ENCODE measurements around the gene MRGPRX3.
"Not testable (repeated sequence)": the region's sequence is repeated elsewhere in the genome, so short reads cannot be mapped to it uniquely, and the experiment has no call there.

MRGPRX3 gene

GRCh38 chr11:18132341-18132740 is at the start of gene MRGPRX3:
MRGPRX3 (plus strand) TSS chr11:18132571; CDS start chr11:18137203, 4,632 bp downstream.
- Mint-ChIP-seq H3K27ac (no peak within 1 kb of the TSS), H3K36me3 (no peaks in the 10 kb centered on the region), H3K9me3 (peaks cover 0 to 1% of the 10 kb centered on the region in 2 donors), H3K27me3 (peaks cover 40 to 72% of the 10 kb centered on the region in 2 donors), H3K4me1 (no peaks in the 10 kb centered on the region), H3K4me3 (no peak within 1 kb of the TSS)
- DNase-seq (no peak), ATAC-seq (replicated peaks) (no peak)

DNA sequence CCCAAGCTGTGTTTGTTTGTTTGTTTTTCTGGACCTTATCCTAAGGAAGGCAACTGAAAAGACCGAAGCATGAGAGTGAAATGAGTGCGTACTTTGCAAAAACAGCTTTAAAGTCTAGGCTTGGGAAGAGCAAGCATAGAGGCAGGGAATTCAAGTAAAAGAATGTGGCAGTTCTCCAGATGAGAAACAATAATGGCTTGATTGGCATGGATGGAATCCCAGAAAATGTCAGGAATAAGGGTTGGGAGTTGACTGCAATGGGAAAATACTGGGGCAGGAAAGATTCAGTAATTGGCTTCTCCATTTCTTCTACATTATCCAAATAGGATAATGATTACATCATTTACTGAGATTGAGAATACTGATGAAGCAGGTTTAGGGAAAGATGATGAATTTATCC is 44.0 kb upstream of the MRGPRX3 start:
- no peak for DNase-seq
- no peaks in the 10 kb centered on the region for H3K27me3 Mint-ChIP-seq
- H3K4me3 Mint-ChIP-seq: no peak overlapping the region
- H3K9me3 Mint-ChIP-seq: no peaks in the 10 kb centered on the region
- no peak for ATAC-seq (replicated peaks)
- no peaks in the 10 kb centered on the region for H3K4me1 Mint-ChIP-seq
- H3K36me3 Mint-ChIP-seq: peaks cover 33 to 51% of the 10 kb centered on the region in 2 donors
- H3K27ac Mint-ChIP-seq: no peak overlapping the region

DNA sequence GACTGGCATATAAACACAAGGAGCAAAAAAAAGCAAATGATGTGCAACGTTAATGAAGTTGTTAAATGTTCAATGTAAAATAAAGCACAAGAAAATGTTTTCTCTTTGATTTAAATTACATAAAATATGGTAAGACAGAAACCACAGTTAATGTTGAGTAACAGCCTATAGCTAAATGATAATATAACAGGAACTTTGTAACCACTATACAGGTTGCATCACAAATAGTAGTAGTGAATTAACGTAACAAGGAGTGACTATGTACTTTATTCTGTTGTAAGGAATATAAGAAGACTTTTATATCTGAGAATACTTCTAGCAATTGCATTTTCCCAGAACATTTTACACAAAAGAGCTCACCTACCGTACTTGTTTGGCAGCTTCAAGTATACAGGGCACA is 43.4 kb upstream of the MRGPRX3 start:
- Mint-ChIP-seq H3K27ac (no peak overlapping the region), H3K4me1 (no peaks in the 10 kb centered on the region), H3K9me3 (no peaks in the 10 kb centered on the region), H3K27me3 (no peaks in the 10 kb centered on the region), H3K36me3 (peaks cover 36 to 48% of the 10 kb centered on the region in 2 donors), H3K4me3 (no peak overlapping the region)
- no peak for DNase-seq
- no peak for ATAC-seq (replicated peaks)

DNA sequence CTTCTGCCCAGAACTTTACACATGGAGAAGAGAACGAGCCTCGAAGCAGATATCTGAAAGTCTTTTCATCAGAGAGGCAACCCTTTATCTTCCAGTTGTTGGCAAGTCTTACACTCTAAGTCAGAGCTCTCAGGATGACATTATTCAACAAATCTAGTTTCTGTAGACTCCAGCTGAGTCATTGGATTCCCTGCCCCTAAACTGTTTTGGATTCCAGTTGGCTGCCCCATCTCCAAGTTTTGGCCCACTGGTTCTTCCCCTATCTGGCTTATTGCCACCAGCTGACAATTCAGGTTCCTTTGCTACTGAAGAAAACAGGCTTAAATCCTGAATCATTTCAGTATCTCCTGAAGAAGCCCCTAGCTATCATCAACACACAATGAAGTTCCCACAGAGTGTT is 40.6 kb upstream of the MRGPRX3 start:
- Mint-ChIP-seq H3K4me3 (no peak overlapping the region), H3K36me3 (peaks cover 40 to 53% of the 10 kb centered on the region in 2 donors), H3K4me1 (peaks cover 0 to 2% of the 10 kb centered on the region in 2 donors), H3K9me3 (no peaks in the 10 kb centered on the region), H3K27me3 (no peaks in the 10 kb centered on the region), H3K27ac (no peak overlapping the region)
- DNase-seq: no peak
- ATAC-seq (replicated peaks): no peak

DNA sequence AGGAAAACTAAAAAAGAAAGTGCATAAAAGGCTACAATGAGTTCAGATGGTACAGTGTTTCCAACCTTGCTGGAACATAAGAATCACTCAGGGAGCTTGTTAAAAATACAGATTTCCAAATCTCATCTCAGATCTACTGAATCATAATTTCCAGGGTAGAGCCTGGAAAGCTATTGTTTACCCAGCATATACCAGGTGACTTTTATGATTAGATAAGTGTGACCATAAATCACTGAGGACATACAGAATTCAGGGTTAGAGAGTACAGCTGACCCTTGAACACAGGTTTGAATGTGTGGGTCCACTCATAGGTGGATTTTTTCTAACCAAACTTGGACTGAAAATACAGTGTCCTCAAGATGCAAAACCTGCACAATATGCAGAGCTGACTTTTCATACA is 38.4 kb upstream of the MRGPRX3 start:
- DNase-seq (no peak), ATAC-seq (replicated peaks) (no peak)
- peaks cover under 1 to 4% of the 10 kb centered on the region in 2 donors for H3K4me1 Mint-ChIP-seq
- H3K27me3 Mint-ChIP-seq: no peaks in the 10 kb centered on the region
- H3K27ac Mint-ChIP-seq: no peak overlapping the region
- H3K9me3 Mint-ChIP-seq: no peaks in the 10 kb centered on the region
- no peak overlapping the region for H3K4me3 Mint-ChIP-seq
- peaks cover 34 to 49% of the 10 kb centered on the region in 2 donors for H3K36me3 Mint-ChIP-seq

DNA sequence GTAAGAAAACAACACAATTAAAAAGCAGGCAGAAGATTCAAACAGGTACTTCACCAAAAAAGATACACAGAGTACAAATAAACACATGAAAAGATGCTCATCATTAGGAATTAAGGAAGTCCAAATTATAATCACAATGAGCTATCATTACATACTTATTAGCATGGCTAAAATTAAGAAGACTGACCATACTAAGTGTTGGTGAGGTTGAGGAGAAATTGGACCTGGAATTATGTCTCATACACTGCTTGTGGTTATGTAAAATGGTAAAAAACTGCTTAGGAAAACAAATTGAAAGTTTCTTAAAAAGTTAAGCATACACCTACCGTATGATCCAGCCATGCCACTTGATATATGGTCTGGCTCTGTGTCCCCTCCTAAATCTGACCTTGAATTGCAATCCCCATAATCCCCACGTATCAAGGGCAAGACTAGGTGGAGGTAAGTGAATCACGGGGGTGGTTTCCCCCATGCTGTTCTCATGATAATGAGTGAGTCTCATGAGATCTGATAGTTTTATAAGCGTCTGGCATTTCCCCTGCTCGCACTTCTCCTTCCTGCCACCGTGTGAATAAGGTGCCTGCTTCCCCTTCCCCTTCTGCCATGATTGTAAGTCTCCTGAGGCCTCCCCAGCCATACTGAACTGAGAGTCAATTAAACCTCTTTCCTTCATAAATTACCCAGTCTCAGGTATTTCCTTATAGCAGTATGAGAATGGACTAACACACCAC is 31.3 kb upstream of the MRGPRX3 start:
- Mint-ChIP-seq H3K4me3 (peak overlapping the region in 1 of 2 donors; percentile 31), H3K27ac (peak overlapping the region; percentile 84), H3K9me3 (peaks cover 3 to 9% of the 10 kb centered on the region in 2 donors), H3K4me1 (peaks cover 19 to 44% of the 10 kb centered on the region in 2 donors), H3K27me3 (no peaks in the 10 kb centered on the region), H3K36me3 (peaks cover 41 to 54% of the 10 kb centered on the region in 2 donors)
- peak; percentile 28 for DNase-seq
- peak; percentile 28 to 30 for ATAC-seq (replicated peaks)

DNA sequence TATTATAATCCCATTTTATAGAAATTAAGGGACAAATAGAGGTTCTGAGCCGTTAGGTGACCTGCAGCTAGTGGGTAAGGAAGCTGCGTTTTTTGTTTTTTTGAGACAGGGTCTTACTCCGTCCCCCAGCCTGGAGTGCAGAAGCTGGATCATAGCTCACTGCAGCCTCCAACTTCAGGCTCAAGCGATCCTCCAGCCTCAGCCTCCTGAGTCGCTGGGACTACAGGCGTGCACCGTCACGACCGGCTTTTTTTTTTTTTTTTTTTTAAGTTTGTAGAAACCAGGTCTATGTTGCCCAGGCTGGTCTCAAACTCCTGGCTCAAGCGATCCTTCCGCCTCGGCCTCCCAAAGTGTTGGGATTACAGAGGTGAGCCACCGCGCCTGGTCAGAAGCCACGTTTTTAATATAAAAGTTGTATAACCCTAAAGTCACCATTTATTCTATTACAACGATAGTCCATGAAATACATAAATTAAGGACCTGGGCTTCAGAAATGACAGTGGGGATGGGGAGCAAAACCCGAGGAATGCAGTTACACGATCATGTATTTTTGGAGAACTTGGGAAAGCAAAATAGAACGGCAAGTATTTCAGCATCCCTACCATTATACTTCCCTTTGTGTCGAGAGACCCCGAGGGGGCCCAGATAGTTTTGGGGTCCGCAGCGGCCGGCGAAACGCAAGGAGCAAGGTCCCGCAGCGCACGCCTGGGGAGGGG is 27.1 kb upstream of the MRGPRX3 start:
- DNase-seq (no peak), ATAC-seq (replicated peaks) (no peak)
- Mint-ChIP-seq H3K36me3 (peaks cover 24 to 37% of the 10 kb centered on the region in 2 donors), H3K9me3 (peaks cover 3 to 9% of the 10 kb centered on the region in 2 donors), H3K27me3 (peaks cover 8 to 13% of the 10 kb centered on the region in 2 donors), H3K4me3 (peak overlapping the region; percentile 95 to 96), H3K27ac (peak overlapping the region; percentile 96), H3K4me1 (peaks cover 15 to 38% of the 10 kb centered on the region in 2 donors)

- H3K4me1 Mint-ChIP-seq: peaks cover 15 to 33% of the 10 kb centered on the region in 2 donors
- H3K4me3 Mint-ChIP-seq: peak within 1 kb of the TSS; percentile 95 to 96
- peaks cover 3 to 9% of the 10 kb centered on the region in 2 donors for H3K9me3 Mint-ChIP-seq
- H3K27me3 Mint-ChIP-seq: peaks cover 16 to 19% of the 10 kb centered on the region in 2 donors
- DNase-seq (peak; percentile 87), ATAC-seq (replicated peaks) (peak; percentile 98)
- H3K36me3 Mint-ChIP-seq: peaks cover 24 to 29% of the 10 kb centered on the region in 2 donors
- peak within 1 kb of the TSS; percentile 96 for H3K27ac Mint-ChIP-seq
Observed at GRCh38 chr11:18105802-18106574, 26.4 kb upstream of the MRGPRX3 start, which contains the start of gene SAAL1. SAAL1 (minus strand) TSS chr11:18106082; CDS start chr11:18106041, 41 bp downstream.

DNA sequence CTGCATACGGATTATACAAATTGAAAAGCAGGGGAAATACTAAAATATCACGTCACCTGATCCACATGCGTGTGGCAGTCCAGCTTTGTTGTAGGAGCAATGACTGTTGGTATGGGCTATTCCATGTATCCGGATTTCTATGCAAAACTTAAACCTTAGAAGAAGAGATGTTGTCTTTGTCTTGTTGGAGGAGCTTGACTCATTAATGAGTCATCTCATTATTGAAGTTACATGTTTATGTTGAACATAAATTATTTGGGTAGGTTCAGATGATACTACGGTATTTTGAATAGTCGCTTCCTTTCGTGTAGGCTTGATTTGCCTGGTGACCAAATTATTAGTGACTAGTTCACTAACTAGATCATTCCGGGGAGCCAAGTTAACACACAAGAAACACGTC is 25.7 kb upstream of the MRGPRX3 start:
- Mint-ChIP-seq H3K9me3 (peaks cover 1 to 3% of the 10 kb centered on the region in 2 donors), H3K27ac (no peak overlapping the region), H3K36me3 (peaks cover 18 to 22% of the 10 kb centered on the region in 2 donors), H3K27me3 (peaks cover 18 to 26% of the 10 kb centered on the region in 2 donors), H3K4me3 (no peak overlapping the region), H3K4me1 (peaks cover 11 to 26% of the 10 kb centered on the region in 2 donors)
- no peak for DNase-seq
- no peak for ATAC-seq (replicated peaks)

DNA sequence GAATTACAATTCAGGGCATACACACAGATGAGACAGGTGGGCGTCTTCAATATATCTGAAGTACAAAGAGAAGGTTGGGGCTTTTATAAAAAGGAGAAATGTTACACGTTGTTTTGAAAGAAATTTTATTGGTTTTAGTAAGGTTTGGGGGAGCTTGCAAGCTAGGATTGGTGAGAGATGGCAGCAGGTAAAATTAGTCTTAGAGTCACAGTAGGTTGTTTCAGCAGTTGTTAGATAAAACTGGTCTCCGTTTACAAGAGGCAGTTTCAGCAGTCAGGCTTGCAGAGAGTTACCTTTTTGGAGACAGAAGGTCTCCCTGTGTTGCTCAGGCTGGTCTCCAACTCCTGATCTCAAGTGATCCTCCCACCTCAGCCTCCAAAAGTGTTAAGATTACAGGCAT is 24.1 kb upstream of the MRGPRX3 start:
- Mint-ChIP-seq H3K36me3 (peaks cover 5 to 7% of the 10 kb centered on the region in 2 donors), H3K27ac (no peak overlapping the region), H3K9me3 (no peaks in the 10 kb centered on the region), H3K4me1 (peaks cover 11 to 18% of the 10 kb centered on the region in 2 donors), H3K4me3 (no peak overlapping the region), H3K27me3 (peaks cover 23 to 36% of the 10 kb centered on the region in 2 donors)
- ATAC-seq (replicated peaks): no peak
- no peak for DNase-seq

DNA sequence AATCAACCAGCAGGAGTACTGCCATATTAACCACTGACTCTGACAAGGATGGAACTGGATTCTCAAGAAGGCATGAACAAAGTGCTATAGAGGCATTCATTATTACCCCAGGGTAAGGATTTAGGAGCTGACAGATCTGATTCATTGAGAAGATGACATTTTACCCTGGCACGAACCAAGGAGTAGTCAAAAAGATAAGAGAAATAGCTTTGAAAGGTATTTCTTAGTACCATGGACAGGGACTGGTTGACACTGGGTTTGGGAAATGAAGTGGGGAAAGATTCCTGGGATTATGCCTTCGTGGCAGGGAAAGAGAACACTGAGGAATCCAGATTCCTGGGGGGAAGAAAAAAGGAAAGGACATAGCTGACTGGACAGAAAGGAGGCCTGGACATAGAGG is 21.4 kb upstream of the MRGPRX3 start:
- H3K27ac Mint-ChIP-seq: no peak overlapping the region
- no peaks in the 10 kb centered on the region for H3K9me3 Mint-ChIP-seq
- no peaks in the 10 kb centered on the region for H3K36me3 Mint-ChIP-seq
- no peak for ATAC-seq (replicated peaks)
- H3K4me3 Mint-ChIP-seq: no peak overlapping the region
- peaks cover 3 to 5% of the 10 kb centered on the region in 2 donors for H3K4me1 Mint-ChIP-seq
- DNase-seq: no peak
- H3K27me3 Mint-ChIP-seq: peaks cover 41 to 56% of the 10 kb centered on the region in 2 donors

GRCh38 chr11:18115360-18116127 is 16.8 kb upstream of the MRGPRX3 start:
- H3K36me3 Mint-ChIP-seq: no peaks in the 10 kb centered on the region
- ATAC-seq (replicated peaks): peak; percentile 94 to 95
- H3K4me3 Mint-ChIP-seq: no peak overlapping the region
- peaks cover 0 to 3% of the 10 kb centered on the region in 2 donors for H3K4me1 Mint-ChIP-seq
- DNase-seq: peak; percentile 43
- H3K27ac Mint-ChIP-seq: no peak overlapping the region
- peaks cover 30 to 53% of the 10 kb centered on the region in 2 donors for H3K27me3 Mint-ChIP-seq
- H3K9me3 Mint-ChIP-seq: no peaks in the 10 kb centered on the region

DNA sequence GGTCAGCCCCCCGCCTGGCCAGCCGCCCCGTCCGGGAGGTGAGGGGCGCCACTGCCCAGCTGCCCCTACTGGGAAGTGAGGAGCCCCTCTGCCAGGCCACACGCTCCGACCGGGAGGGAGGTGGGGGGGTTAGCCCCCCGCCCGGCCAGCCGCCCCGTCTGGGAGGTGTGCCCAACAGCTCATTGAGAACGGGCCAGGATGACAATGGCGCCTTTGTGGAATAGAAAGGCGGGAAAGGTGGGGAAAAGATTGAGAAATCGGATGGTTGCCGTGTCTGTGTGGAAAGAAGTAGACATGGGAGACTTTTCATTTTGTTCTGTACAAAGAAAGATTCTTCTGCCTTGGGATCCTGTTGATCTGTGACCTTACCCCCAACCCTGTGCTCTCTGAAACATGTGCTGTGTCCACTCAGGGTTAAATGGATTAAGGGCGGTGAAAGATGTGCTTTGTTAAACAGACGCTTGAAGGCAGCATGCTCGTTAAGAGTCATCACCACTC is 11.0 kb upstream of the MRGPRX3 start:
- peaks cover 9 to 29% of the 10 kb centered on the region in 2 donors for H3K27me3 Mint-ChIP-seq
- H3K36me3 Mint-ChIP-seq; H3K9me3 Mint-ChIP-seq; H3K4me1 Mint-ChIP-seq; H3K4me3 Mint-ChIP-seq; ATAC-seq (replicated peaks); DNase-seq; H3K27ac Mint-ChIP-seq: not testable (repeated sequence)

All from stimulated activated naive B cell treated with anti-CD40 and anti-IgM and Interleukin-4, amounts not matched to agents 10 μg/mL and 1 μg/mL and 100 μg/mL, for 72 hours (primary cell).